ENCODE measurements around the gene NKD1. TPM values are rescaled to one million over a fixed set of nuclear protein-coding genes. Genes with fewer than 3 reads are reported as not detected.

The NKD1 gene
- total RNA-seq, 1 donor from 2014 or later: 63.0 TPM

GRCh38 chr16:50602126-50602525, 53.9 kb downstream of the NKD1 start:
- no peak for DNase-seq (ENCODE audit: low spot score in 2 of 2, unreplicated experiment in 2 of 2)
- Mint-ChIP-seq H3K36me3 (no peaks in the 10 kb centered on the region), H3K9me3 (no peaks in the 10 kb centered on the region), H3K4me1 (peaks cover 39% of the 10 kb centered on the region), H3K27me3 (ENCODE audit: low read depth) (no peaks in the 10 kb centered on the region), H3K4me3 (no peak overlapping the region), H3K27ac (peak overlapping the region; percentile 91)
- TF ChIP-seq CTCF (IDR thresholded peaks at IDR 0.05; ENCODE audit: unreplicated experiment): no peak

- DNase-seq (ENCODE audit: low spot score in 2 of 2, unreplicated experiment in 2 of 2): no peak
- Mint-ChIP-seq H3K36me3 (no peaks in the 10 kb centered on the region), H3K4me3 (no peak overlapping the region), H3K9me3 (no peaks in the 10 kb centered on the region), H3K27ac (peak overlapping the region; percentile 91), H3K4me1 (peaks cover 42% of the 10 kb centered on the region), H3K27me3 (ENCODE audit: low read depth) (no peaks in the 10 kb centered on the region)
- TF ChIP-seq CTCF (IDR thresholded peaks at IDR 0.05; ENCODE audit: unreplicated experiment): no peak
Measured at GRCh38 chr16:50602531-50603205, 54.5 kb downstream of the NKD1 start.

GRCh38 chr16:50603206-50604064, 55.2 kb downstream of the NKD1 start:
- Mint-ChIP-seq H3K4me1 (peaks cover 44% of the 10 kb centered on the region), H3K4me3 (no peak overlapping the region), H3K9me3 (no peaks in the 10 kb centered on the region), H3K27me3 (ENCODE audit: low read depth) (no peaks in the 10 kb centered on the region), H3K36me3 (no peaks in the 10 kb centered on the region), H3K27ac (peak overlapping the region; percentile 91)
- TF ChIP-seq CTCF (IDR thresholded peaks at IDR 0.05; ENCODE audit: unreplicated experiment): no peak
- no peak for DNase-seq (ENCODE audit: low spot score in 2 of 2, unreplicated experiment in 2 of 2)

- Mint-ChIP-seq H3K4me1 (peaks cover 44% of the 10 kb centered on the region), H3K36me3 (no peaks in the 10 kb centered on the region)
Measured at GRCh38 chr16:50604065-50604418, 55.8 kb downstream of the NKD1 start.

GRCh38 chr16:50604610-50605009, 56.4 kb downstream of the NKD1 start:
- no peak for TF ChIP-seq CTCF (IDR thresholded peaks at IDR 0.05; ENCODE audit: unreplicated experiment)
- Mint-ChIP-seq H3K9me3 (no peaks in the 10 kb centered on the region), H3K36me3 (no peaks in the 10 kb centered on the region), H3K27me3 (ENCODE audit: low read depth) (no peaks in the 10 kb centered on the region), H3K4me1 (peaks cover 46% of the 10 kb centered on the region), H3K4me3 (no peak overlapping the region), H3K27ac (no peak overlapping the region)
- DNase-seq (ENCODE audit: low spot score in 2 of 2, unreplicated experiment in 2 of 2): no peak

More at GRCh38 chr16:50604065-50604418, 55.8 kb downstream of the NKD1 start:
- H3K4me3 Mint-ChIP-seq: no peak overlapping the region
- no peaks in the 10 kb centered on the region for H3K27me3 Mint-ChIP-seq (ENCODE audit: low read depth)
- peak overlapping the region; percentile 91 for H3K27ac Mint-ChIP-seq
- TF ChIP-seq CTCF (IDR thresholded peaks at IDR 0.05; ENCODE audit: unreplicated experiment): no peak
- DNase-seq (ENCODE audit: low spot score in 2 of 2, unreplicated experiment in 2 of 2): no peak
- no peaks in the 10 kb centered on the region for H3K9me3 Mint-ChIP-seq

Data from mesothelial cell of epicardium (in vitro differentiated cells).